GM12872 (cell line): ENCODE results near the gene CDKL5.
A peak's percentile ranks its signal among the peaks of the same experiment; 100 is the strongest.

Experiments used
- TF ChIP-seq, protein P1 (sequence below): IDR thresholded peaks from 3 replicates; pipeline ENCODE4 v1.5.1; 2011; ENCODE audit warnings: low read depth, mild to moderate bottlenecking, low read length, moderate library complexity; ENCODE audit not compliant: insufficient read depth

Gene CDKL5

DNA sequence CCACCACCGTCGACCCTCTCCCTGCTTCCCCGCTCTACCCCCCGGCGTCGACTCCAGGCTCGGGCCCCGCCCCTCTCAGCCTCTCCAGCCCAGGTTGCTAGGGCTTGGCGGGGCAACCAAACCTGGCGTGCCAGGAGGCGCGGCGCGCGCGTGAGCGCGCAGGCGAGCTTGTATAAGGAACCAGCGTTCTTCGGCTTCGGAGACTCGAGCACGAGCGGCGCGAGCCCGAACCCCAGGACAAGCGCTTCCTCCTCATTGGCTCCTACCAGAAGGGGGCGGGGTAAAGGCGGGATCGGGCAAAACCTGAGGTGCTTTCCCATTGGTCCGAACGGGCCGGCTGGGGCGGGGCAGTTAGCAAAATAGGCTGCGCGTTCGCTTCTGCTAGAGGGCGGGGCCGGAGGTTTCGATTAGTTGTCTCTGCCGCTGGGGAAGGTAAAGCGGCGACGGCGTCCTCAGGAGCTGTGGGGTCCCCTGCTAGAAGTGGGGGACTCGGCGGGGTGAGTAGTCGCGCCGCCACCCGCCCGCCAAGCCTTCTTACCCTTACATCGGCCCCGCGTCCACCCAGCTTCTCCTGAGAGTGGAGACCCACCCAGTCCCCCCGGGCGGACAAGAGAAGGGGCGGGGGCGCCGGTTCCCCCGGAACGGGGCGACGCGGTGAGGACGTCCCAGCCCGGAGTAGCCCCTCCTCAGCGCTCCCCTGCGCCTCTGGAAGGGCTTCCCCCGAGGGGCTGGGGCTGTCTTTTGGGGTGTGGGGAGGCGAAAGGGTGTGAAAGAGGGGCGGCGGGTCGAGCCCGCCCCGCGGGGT, at the start of gene CDKL5:
Gene CDKL5, plus strand, starts transcription at position 410 of the 805 bp plus-strand sequence. CDS start 81,489 bp downstream, outside the sequence.
- TF ChIP-seq, protein P1, sequence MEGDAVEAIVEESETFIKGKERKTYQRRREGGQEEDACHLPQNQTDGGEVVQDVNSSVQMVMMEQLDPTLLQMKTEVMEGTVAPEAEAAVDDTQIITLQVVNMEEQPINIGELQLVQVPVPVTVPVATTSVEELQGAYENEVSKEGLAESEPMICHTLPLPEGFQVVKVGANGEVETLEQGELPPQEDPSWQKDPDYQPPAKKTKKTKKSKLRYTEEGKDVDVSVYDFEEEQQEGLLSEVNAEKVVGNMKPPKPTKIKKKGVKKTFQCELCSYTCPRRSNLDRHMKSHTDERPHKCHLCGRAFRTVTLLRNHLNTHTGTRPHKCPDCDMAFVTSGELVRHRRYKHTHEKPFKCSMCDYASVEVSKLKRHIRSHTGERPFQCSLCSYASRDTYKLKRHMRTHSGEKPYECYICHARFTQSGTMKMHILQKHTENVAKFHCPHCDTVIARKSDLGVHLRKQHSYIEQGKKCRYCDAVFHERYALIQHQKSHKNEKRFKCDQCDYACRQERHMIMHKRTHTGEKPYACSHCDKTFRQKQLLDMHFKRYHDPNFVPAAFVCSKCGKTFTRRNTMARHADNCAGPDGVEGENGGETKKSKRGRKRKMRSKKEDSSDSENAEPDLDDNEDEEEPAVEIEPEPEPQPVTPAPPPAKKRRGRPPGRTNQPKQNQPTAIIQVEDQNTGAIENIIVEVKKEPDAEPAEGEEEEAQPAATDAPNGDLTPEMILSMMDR, result no peak

DNA sequence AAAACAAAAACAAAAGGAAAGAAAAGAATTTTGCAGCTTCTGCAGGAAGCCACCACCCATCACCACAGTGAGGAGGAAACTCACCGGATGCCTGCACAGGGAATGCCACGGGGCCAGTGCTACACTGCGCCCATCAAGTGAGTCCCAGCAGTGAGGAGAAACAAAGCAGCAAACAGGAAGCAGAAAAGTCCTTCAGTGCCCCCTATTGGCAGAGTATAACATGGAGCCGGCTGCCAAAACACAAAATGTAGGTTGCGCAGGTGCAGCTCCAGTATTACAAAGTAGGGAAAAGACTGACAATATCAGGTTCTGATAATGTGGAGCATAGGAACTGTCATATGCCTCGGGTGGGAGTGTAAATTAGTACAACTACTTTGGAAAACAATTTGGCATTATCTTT, 47.6 kb upstream of the CDKL5 start:
- TF ChIP-seq, protein P1, result peak; percentile 56

GRCh38 chrX:18389966-18390365, 35.4 kb upstream of the CDKL5 start:
- TF ChIP-seq, protein P1, result 0 out of 3 replicates have a peak, but pooled peaks have one; percentile 16

- TF ChIP-seq, protein P1, result peak; percentile 38; the same call in 2 of the 3 replicates
Observed at GRCh38 chrX:18390941-18391538, 34.4 kb upstream of the CDKL5 start.

DNA sequence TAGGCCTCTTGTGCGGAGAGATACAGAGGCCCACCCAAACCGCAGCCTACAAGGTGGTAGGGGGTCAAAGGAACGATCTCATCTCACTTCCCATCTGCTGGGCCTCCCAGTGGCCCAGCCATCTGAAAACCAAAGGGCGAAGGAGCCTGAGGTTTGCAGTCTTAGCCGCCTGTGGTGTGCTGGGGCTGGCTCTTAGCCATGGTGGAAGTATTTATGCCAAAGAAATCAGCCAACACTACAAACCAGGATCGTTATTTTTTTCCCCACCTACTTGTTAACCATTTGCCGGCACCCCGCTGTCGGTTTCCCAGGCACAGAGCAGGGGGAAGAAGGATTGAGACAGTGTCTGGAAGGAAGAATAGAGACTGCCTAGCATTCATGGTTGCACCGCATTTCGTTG, 30.9 kb upstream of the CDKL5 start:
- TF ChIP-seq, protein P1, result no peak

GRCh38 chrX:18401848-18402213, 23.6 kb upstream of the CDKL5 start:
- TF ChIP-seq, protein P1, result no peak

DNA sequence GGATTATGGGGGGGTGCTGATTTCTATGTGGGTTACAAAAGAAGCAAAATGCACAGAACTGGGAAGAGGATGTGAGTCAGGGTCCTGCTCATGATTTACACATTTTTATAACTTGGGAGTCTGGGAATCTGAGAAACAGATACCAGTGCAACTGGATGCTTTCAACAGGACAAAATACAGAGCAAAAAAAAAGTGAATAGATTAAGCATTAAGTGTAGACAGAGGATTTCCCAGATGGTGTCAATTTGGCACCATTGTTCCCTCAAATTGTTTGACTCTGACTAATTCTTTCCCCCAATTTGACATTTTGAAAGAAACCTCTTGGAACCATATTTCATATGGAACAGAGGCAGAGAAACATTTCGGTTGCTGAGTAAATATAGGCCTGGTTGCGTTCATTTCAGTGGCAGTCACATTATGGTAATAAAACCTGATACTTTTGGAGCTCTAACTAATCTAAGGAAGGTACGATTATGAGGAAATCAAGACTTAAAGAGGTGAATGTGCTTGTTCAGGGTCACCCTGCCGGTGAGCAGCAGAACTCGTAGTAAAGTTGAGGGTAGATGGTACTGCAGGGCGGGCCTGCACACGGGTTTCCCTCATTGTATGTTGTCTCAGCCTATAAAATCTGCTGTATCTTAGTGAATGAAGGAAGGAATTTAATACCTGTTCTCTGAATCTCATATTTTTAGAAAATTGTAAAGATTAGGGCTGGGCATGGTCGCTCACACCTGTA, 18.7 kb upstream of the CDKL5 start:
- TF ChIP-seq, protein P1, result no peak
